ENCODE data around the gene HSCB. TPM values are rescaled to one million over a fixed set of nuclear protein-coding genes. Genes with fewer than 3 reads are reported as not detected.
"Not testable (repeated sequence)": the region's sequence is repeated elsewhere in the genome, so short reads cannot be mapped to it uniquely, and the experiment has no call there.

Gene HSCB
- total RNA-seq, 2 experiments from 2014 or later: 13.7 to 15.8 TPM

DNA sequence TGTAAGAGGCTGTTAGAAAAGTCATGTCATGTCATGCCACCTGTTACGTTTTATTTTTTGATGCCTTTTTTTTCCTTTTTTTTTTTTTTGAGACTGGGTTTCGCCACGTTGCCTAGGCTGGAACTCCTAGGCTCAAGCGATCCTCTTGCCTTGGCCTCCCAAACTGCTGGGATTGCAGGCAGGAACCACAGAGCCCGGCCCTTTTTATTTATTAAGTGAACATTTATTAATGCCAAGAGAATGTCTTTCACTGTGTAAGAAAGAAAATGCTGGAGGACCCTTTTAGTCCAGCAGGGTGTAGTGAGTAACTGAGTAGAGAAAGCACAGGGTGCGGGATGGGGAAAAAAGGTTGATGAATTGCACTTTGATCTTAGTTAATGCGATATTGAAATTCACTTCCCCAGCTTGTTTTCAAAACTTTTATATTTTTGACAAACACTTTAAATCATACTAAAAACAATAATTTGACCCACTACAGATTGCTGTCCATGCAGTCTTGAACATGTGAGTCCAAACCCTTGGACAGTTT, 60.8 kb downstream of the HSCB start:
- POLR2A ChIA-PET: interaction anchor here (1.4 to 6.4 kb wide), 3 partner anchors 10 to 30 kb away, joined by 6 to 138 read pairs (median 25); partner anchors contain the start of gene CCDC117
- H3K9me3 Mint-ChIP-seq (ENCODE audit: insufficient read depth): no peaks in the 10 kb centered on the region
- H3K4me1 Mint-ChIP-seq (ENCODE audit: low read depth): peaks cover 36% of the 10 kb centered on the region
- H3K4me3 Mint-ChIP-seq: peak overlapping the region; percentile 82
- peak overlapping the region; percentile 89 for H3K27ac Mint-ChIP-seq
- ATAC-seq (no peak), DNase-seq (no peak)
- CTCF ChIA-PET: interaction anchor here (0.8 to 7.4 kb wide), 8 partner anchors 10 to 61 kb away, joined by 3 to 98 read pairs (median 6); partner anchors contain the start of genes CCDC117, CHEK2 and HSCB
- H3K27me3 Mint-ChIP-seq (ENCODE audit: low read depth): no peaks in the 10 kb centered on the region
- peaks cover 45% of the 10 kb centered on the region for H3K36me3 Mint-ChIP-seq (ENCODE audit: low read depth)

DNA sequence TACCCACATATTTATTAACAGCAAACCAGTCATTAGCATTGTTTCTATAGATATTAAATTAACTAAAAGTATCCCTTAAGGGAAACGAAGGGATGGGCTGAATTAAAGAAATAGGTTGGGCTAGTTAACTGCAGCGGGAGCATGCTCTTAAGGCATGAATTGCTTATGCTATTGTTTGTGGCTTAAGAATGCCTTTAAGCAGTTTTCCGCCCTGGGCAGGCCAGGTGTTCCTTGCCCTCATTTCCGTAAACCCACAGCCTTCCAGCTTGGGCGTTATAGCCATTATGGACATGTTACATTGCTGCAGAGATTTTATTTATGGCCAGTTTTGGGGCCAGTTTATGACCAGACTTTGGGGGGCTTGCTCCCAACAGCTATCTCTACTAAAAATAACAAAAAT, 63.6 kb downstream of the HSCB start:
- peaks cover 57% of the 10 kb centered on the region for H3K4me1 Mint-ChIP-seq (ENCODE audit: low read depth)
- H3K9me3 Mint-ChIP-seq (ENCODE audit: insufficient read depth); H3K27me3 Mint-ChIP-seq (ENCODE audit: low read depth); POLR2A ChIA-PET; ATAC-seq; H3K4me3 Mint-ChIP-seq; DNase-seq; H3K27ac Mint-ChIP-seq; CTCF ChIA-PET: not testable (repeated sequence)
- peaks cover 41% of the 10 kb centered on the region for H3K36me3 Mint-ChIP-seq (ENCODE audit: low read depth)

Other genes starting within 250 kb of the HSCB start
- under 1 TPM; 0.18 to 0.23 TPM for gene TTC28, start 62.2 kb upstream of the HSCB start, total RNA-seq
- 10 to 100 TPM; 43.7 to 47.9 TPM for gene CHEK2, start 219 bp upstream of the HSCB start, total RNA-seq
- gene CCDC117, start 30.7 kb downstream of the HSCB start, total RNA-seq: 10 to 100 TPM; 36.7 to 40.0 TPM
- gene XBP1, start 58.5 kb downstream of the HSCB start, total RNA-seq: 100 to 1,000 TPM; 220 to 229 TPM
- gene ZNRF3, start 141.5 kb downstream of the HSCB start, total RNA-seq: 1 to 10 TPM; 1.2 to 1.3 TPM

Measured in activated CD8-positive, alpha-beta T cell treated with anti-CD3 and anti-CD28 coated beads, Interleukin-2, amount 10 ng/mL, durations not matched to agents 7 days and 5 days (primary cell).